ENCODE results near the gene MESD. TPM values are rescaled to one million over a fixed set of nuclear protein-coding genes. Genes with fewer than 3 reads are reported as not detected.

The MESD gene
- total RNA-seq, 6 experiments from 2014 or later = 10.8 to 16.7 (median 14.6) TPM

DNA sequence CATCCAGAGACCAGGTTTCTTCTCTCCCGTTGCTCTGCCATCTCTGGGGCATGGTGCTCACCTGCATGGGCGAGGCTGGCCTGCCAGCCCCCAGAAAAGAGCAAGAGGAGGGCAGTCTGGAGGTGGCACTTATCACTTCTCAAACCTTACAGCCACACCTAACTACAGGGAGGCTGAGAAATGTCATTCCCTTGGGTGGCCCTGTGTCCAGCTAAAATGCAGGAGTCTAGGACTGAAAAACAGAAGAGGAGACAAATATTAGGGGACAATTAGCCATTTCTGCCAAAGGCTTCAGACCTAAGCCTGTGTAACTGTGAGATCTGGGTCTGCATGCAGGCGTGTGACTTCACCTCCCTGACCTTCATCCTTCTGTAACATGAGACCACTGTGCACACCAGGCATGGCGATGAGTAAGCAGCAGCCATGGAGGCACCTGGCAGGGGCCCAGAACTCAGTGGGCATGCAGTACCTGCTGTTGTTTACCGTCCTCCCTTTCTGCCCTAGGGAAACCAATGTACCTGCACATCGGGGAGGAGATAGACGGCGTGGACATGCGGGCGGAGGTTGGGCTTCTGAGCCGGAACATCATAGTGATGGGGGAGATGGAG is 83.4 kb downstream of the MESD start:
- intact Hi-C loops (cut with DNase I) = no loop called here
- DNase-seq = no peak
- no peaks in the 10 kb centered on the region for H3K36me3 ChIP-seq

DNA sequence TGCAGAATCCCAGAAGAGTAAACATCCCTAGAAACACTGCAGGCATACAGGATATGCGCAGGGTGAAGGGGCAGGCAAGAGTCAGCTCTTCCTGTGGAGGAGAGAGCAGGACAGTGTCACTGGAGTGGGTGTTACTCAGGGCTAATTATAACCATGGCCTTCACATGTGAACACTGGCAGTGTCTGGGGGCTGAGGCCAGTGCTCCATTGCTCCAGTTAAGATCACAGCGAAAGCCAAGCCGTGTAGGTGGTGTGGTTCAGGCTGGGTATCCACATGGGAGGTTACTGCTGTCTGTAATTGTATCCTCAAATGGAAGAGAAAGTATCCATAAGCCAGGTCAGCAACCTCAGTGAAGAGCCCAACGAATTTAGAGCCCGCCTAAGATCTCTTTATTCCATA is 84.6 kb downstream of the MESD start:
- no peaks in the 10 kb centered on the region for H3K4me1 ChIP-seq
- no peak overlapping the region for H3K4me3 ChIP-seq
- DNase-seq = no peak
- TF ChIP-seq POLR2A (IDR thresholded peaks at IDR 0.05) = no peak
- TF ChIP-seq, protein P1, sequence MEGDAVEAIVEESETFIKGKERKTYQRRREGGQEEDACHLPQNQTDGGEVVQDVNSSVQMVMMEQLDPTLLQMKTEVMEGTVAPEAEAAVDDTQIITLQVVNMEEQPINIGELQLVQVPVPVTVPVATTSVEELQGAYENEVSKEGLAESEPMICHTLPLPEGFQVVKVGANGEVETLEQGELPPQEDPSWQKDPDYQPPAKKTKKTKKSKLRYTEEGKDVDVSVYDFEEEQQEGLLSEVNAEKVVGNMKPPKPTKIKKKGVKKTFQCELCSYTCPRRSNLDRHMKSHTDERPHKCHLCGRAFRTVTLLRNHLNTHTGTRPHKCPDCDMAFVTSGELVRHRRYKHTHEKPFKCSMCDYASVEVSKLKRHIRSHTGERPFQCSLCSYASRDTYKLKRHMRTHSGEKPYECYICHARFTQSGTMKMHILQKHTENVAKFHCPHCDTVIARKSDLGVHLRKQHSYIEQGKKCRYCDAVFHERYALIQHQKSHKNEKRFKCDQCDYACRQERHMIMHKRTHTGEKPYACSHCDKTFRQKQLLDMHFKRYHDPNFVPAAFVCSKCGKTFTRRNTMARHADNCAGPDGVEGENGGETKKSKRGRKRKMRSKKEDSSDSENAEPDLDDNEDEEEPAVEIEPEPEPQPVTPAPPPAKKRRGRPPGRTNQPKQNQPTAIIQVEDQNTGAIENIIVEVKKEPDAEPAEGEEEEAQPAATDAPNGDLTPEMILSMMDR (IDR thresholded peaks at IDR 0.05) = no peak
- H3K27ac ChIP-seq = no peak overlapping the region
- no peaks in the 10 kb centered on the region for H3K27me3 ChIP-seq
- intact Hi-C loops (cut with DNase I) = no loop called here
- 67% methylated on average over 4 of the region's 5 CpGs for WGBS (ENCODE audit: insufficient coverage, low coverage, low lambda C conversion rate, missing lambda C conversion rate)
- H3K36me3 ChIP-seq = no peaks in the 10 kb centered on the region
- H3K9me3 ChIP-seq = no peaks in the 10 kb centered on the region
- peak; percentile 81 to 86 (median 85) for ATAC-seq

More for the DNA sequence above, 83.4 kb downstream of the MESD start:
- H3K4me3 ChIP-seq = no peak overlapping the region
- TF ChIP-seq POLR2A (IDR thresholded peaks at IDR 0.05) = no peak
- H3K27me3 ChIP-seq = no peaks in the 10 kb centered on the region
- no peaks in the 10 kb centered on the region for H3K4me1 ChIP-seq
- no peak overlapping the region for H3K27ac ChIP-seq
- no peaks in the 10 kb centered on the region for H3K9me3 ChIP-seq
- WGBS (ENCODE audit: insufficient coverage, low coverage, low lambda C conversion rate, missing lambda C conversion rate) = no CpG with 5 or more reads among the region's 11 CpGs
- no peak for ATAC-seq

DNA sequence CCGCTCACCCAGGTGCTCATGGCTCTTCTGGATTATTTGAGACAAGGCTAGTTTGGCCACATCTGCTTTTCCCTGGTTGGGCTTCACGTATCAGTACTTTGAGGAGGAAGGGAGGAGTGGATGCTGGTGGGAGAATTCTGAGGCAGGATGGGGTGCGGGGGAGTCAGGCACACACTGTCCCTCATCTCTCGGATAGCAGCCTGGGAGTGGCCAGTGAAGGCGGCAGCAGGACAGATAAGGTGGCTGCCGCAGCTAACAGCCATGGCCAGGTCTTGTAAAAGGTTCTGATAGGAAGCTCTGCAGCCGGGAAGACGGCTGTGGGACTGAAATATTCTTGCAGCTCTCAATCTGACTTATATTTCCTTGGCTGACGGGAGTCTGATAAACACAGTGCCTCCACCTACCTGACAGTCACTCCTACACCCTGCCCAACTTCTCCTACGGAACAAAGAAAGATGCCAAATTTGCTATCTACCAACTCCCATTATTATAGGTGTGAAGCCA is 87.3 kb downstream of the MESD start:
- TF ChIP-seq, protein P1 (IDR thresholded peaks at IDR 0.05) = no peak
- no peak for TF ChIP-seq POLR2A (IDR thresholded peaks at IDR 0.05)
- intact Hi-C loops (cut with DNase I) = no loop called here
- WGBS (ENCODE audit: insufficient coverage, low coverage, low lambda C conversion rate, missing lambda C conversion rate) = 100% methylated on average over 2 of the region's 10 CpGs
- no peaks in the 10 kb centered on the region for H3K27me3 ChIP-seq
- no peak for DNase-seq
- no peaks in the 10 kb centered on the region for H3K9me3 ChIP-seq
- H3K4me1 ChIP-seq = no peaks in the 10 kb centered on the region
- H3K4me3 ChIP-seq = no peak overlapping the region
- H3K36me3 ChIP-seq = no peaks in the 10 kb centered on the region
- H3K27ac ChIP-seq = no peak overlapping the region
- ATAC-seq = no peak

DNA sequence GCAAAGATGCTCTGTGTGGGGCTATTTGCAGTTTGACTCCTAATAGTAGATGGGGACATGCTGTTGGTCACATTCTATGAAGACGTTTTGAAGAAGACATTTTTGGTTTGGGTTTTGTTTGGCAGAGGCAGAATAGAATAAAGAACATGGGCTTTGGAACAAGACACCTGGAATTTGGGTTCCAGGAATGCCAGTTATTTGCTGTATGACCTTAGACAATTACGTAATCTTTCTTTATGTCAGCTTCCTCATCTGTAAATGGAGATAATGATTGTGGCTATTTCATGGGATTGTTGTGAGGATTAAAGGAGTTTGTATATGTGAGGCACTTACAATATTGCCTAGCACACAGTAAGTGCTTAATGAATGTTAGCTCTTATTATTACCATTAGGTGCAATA is 91.6 kb downstream of the MESD start:
- intact Hi-C loops (cut with DNase I) = no loop called here
- WGBS (ENCODE audit: insufficient coverage, low coverage, low lambda C conversion rate, missing lambda C conversion rate) = 81% methylated on average over 2 of the region's 2 CpGs
- Histone ChIP-seq H3K9me3 (no peaks in the 10 kb centered on the region), H3K36me3 (no peaks in the 10 kb centered on the region), H3K27me3 (no peaks in the 10 kb centered on the region), H3K27ac (no peak overlapping the region), H3K4me1 (no peaks in the 10 kb centered on the region), H3K4me3 (no peak overlapping the region)
- no peak for DNase-seq
- TF ChIP-seq POLR2A (IDR thresholded peaks at IDR 0.05) = no peak
- TF ChIP-seq, protein P1 (IDR thresholded peaks at IDR 0.05) = no peak
- no peak for ATAC-seq

Small RNA genes lying within 50 kb of the gene (microRNA-seq; reads per million reads assigned to microRNA genes)
- 0 reads per million in 2 donors for gene MIR4514

Small RNA genes lying within 50 kb of the gene (small RNA-seq; reads per million reads assigned to genes)
- gene MIR4514 = 0 reads per million in 2 experiments

Other genes starting within 250 kb of the MESD start
- under 1 TPM in 2 of 6 experiments, not detected in 4; 0.64 to 0.74 TPM for gene CEMIP, start 210.4 kb downstream of the MESD start, total RNA-seq
- 1 to 10 TPM; 3.0 to 7.4 (median 5.5) TPM for gene TLNRD1, start 11.1 kb upstream of the MESD start, total RNA-seq
- gene CFAP161, start 144.5 kb upstream of the MESD start, total RNA-seq = under 1 TPM in 2 of 6 experiments, not detected in 4; 0.25 to 0.42 TPM
- gene IL16, start 207.1 kb upstream of the MESD start, total RNA-seq = 1 to 10 TPM; 2.0 to 6.8 (median 3.2) TPM

All from right lobe of liver (tissue), 6 donors.